ENCODE results near the gene BMF. TPM values are rescaled to one million over a fixed set of nuclear protein-coding genes. Genes with fewer than 3 reads are reported as not detected.

The BMF gene
- total and polyA plus RNA-seq, 8 donors: 16.2 to 58.6 (median 50.6) TPM

- ATAC-seq: peak; percentile 49
- TF ChIP-seq CTCF (IDR thresholded peaks at IDR 0.05): no peak
- peak overlapping the region in 1 of 2 donors; percentile 9 for H3K4me3 ChIP-seq
- no peaks in the 10 kb centered on the region for H3K9me3 ChIP-seq
- intact Hi-C loops (cut with DNase I): loop anchor here in 1 of 2 donors (5.0 kb wide), 1 partner anchor 59 kb away; no protein-coding TSS in a partner anchor
- H3K4me1 ChIP-seq: peaks cover 47 to 72% of the 10 kb centered on the region in 2 donors
- H3K27ac ChIP-seq: peak overlapping the region; percentile 83 to 85
- peaks cover 0 to 4% of the 10 kb centered on the region in 2 donors for H3K36me3 ChIP-seq
- DNase-seq: peak; percentile 77 to 91 (median 84)
- H3K27me3 ChIP-seq: no peaks in the 10 kb centered on the region
These were observed 2.2 kb downstream of the BMF start for GRCh38 chr15:40106203-40107161.

DNA sequence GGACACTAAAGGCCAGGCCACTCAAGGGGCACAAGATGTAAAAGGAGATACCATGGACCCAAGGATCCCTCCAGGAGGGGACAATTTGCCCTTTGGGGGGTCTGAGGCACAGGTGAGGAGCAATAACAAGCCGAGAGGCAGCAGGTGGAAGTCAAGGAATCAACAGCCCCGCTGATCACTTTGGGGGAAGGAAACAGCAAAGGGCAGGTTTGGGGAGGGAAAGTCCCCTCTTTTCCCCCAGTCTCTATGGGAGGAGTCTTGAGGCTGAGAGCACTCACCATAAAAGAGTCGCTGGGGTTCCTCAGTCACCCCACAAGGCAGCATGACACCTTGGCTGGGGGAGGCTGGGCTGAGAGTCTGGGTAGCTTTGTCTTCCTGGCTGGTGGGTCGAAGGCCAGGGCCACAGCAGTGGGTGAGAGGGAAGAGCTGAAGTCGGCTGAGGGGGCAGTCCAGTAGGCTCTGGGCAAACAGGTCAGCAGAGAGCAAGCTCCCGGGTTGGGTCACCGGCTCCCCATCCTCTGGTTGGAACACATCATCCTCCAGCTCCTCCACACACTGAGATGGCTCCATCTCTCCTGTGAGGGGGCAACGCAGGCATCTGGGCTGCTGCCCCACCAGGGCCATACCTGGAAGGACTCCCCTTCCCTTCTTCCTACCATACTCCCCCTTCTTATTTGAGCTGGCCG lies 3.0 kb downstream of the BMF start:
- intact Hi-C loops (cut with DNase I): loop anchor here in 1 of 2 donors (5.0 kb wide), 1 partner anchor 58 kb away; no protein-coding TSS in a partner anchor
- H3K36me3 ChIP-seq: peaks cover 0 to 4% of the 10 kb centered on the region in 2 donors
- H3K27ac ChIP-seq: peak overlapping the region; percentile 75 to 85
- peak overlapping the region in 1 of 2 donors; percentile 17 for H3K4me3 ChIP-seq
- no peaks in the 10 kb centered on the region for H3K9me3 ChIP-seq
- DNase-seq (no peak), ATAC-seq (no peak)
- no peaks in the 10 kb centered on the region for H3K27me3 ChIP-seq
- H3K4me1 ChIP-seq: peaks cover 54 to 80% of the 10 kb centered on the region in 2 donors
- TF ChIP-seq CTCF (IDR thresholded peaks at IDR 0.05): no peak

- H3K4me1 ChIP-seq: peaks cover 61 to 87% of the 10 kb centered on the region in 2 donors
- peak; percentile 46 for ATAC-seq
- intact Hi-C loops (cut with DNase I): loop anchor here in 1 of 2 donors (5.0 kb wide), 1 partner anchor 58 kb away; no protein-coding TSS in a partner anchor
These were observed 3.7 kb downstream of the BMF start for GRCh38 chr15:40104865-40105516.

DNA sequence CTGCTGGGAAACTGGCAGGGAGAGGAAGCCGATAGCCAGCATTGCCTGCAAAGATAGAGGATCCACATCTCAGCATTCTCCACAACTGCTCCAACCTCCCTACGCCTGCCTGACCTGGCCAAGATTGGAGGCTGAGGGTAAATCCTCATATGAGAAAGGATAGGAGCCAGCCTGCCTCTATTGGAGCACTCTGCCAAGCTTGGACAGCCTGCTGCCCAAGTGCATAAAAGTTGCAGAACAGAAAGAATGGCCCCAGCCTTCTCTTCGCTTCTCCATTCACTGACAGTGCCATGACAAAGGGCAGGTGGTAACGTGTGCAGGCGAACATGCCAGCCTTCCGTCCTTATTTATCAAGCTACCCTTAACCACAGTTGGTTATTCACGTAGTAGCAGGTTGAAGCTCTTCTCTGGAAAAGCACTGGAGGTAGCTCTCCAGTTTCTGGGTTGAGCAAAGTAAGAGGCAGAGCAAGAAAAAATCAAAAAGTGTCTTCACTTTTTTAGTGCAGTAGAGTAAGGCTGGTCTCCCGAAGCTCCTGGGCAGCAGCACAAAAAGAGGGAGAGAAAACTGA lies 4.3 kb downstream of the BMF start:
- Histone ChIP-seq H3K4me1 (peaks cover 65 to 91% of the 10 kb centered on the region in 2 donors), H3K9me3 (no peaks in the 10 kb centered on the region), H3K4me3 (peak overlapping the region in 1 of 2 donors; percentile 17), H3K36me3 (peaks cover 0 to 4% of the 10 kb centered on the region in 2 donors), H3K27me3 (no peaks in the 10 kb centered on the region), H3K27ac (peak overlapping the region; percentile 75 to 85)
- intact Hi-C loops (cut with DNase I): no loop called here
- ATAC-seq (no peak), DNase-seq (no peak)
- TF ChIP-seq CTCF (IDR thresholded peaks at IDR 0.05): no peak

More at GRCh38 chr15:40104865-40105516, 3.7 kb downstream of the BMF start:
- Histone ChIP-seq H3K4me3 (peak overlapping the region in 1 of 2 donors; percentile 17), H3K27me3 (no peaks in the 10 kb centered on the region), H3K27ac (peak overlapping the region; percentile 75 to 85), H3K9me3 (no peaks in the 10 kb centered on the region), H3K36me3 (peaks cover 0 to 4% of the 10 kb centered on the region in 2 donors)
- TF ChIP-seq CTCF (IDR thresholded peaks at IDR 0.05): peak; percentile 93 to 98
- DNase-seq: peak; percentile 85 to 97 (median 90)
